ENCODE measurements around the gene TTLL13.

TTLL13 gene

GRCh38 chr15:90209591-90209990 is 39.8 kb upstream of the TTLL13 start:
- peak; percentile 81 for DNase-seq (ENCODE audit: low spot score)
- TF ChIP-seq, protein P1, sequence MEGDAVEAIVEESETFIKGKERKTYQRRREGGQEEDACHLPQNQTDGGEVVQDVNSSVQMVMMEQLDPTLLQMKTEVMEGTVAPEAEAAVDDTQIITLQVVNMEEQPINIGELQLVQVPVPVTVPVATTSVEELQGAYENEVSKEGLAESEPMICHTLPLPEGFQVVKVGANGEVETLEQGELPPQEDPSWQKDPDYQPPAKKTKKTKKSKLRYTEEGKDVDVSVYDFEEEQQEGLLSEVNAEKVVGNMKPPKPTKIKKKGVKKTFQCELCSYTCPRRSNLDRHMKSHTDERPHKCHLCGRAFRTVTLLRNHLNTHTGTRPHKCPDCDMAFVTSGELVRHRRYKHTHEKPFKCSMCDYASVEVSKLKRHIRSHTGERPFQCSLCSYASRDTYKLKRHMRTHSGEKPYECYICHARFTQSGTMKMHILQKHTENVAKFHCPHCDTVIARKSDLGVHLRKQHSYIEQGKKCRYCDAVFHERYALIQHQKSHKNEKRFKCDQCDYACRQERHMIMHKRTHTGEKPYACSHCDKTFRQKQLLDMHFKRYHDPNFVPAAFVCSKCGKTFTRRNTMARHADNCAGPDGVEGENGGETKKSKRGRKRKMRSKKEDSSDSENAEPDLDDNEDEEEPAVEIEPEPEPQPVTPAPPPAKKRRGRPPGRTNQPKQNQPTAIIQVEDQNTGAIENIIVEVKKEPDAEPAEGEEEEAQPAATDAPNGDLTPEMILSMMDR (IDR thresholded peaks at IDR 0.05; ENCODE audit: borderline replicate concordance, control extremely low read depth, extremely low read depth, insufficient read depth, missing control alignments), result no peak
- in situ Hi-C loops (cut with MboI; ENCODE audit: low sequenced_read_pairs, unreplicated experiment), result no loop called here

DNA sequence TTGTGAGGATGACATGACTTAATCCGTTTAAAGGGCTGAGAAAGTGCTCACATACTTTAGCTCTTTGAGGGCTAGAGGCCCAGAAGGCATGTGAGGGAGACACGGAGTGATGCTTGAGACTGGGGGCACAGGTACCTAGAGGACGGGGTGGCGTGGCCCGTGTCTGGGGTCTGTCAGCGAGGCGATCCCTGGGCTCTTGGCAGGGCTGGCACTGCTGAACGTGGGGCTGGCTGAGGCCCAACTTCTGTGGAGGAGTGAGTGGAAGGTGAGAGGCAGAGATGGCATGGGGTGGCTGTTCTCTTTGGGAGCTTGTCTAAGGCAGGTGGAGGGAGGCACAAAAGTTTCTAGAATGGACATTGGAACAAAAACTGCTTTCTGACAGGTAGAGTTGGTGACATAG is 38.8 kb upstream of the TTLL13 start:
- TF ChIP-seq, protein P1 (IDR thresholded peaks at IDR 0.05; ENCODE audit: borderline replicate concordance, control extremely low read depth, extremely low read depth, insufficient read depth, missing control alignments), result no peak
- in situ Hi-C loops (cut with MboI; ENCODE audit: low sequenced_read_pairs, unreplicated experiment), result no loop called here
- DNase-seq (ENCODE audit: low spot score), result no peak

DNA sequence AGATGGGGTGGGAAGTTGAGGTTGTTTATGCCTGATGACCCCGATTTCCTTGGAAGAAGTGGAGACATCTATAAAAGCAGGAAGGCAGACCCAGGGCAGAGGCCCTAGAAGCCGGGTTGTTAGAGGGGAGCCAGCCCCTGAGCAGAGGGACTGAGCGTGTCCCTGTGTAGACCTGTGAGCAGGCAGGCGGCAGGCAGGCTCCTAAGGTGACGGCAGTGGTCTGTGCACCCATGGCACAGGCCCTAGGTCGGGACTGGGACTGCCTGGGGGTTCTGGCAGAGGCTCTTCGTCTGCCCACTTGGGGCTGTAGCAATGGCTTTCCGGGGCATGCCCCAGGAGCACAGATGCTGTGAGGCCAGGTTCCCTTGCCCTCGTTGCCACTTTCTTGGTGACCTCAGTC is 38.3 kb upstream of the TTLL13 start:
- DNase-seq (ENCODE audit: low spot score), result no peak
- in situ Hi-C loops (cut with MboI; ENCODE audit: low sequenced_read_pairs, unreplicated experiment), result no loop called here
- TF ChIP-seq, protein P1 (IDR thresholded peaks at IDR 0.05; ENCODE audit: borderline replicate concordance, control extremely low read depth, extremely low read depth, insufficient read depth, missing control alignments), result no peak

DNA sequence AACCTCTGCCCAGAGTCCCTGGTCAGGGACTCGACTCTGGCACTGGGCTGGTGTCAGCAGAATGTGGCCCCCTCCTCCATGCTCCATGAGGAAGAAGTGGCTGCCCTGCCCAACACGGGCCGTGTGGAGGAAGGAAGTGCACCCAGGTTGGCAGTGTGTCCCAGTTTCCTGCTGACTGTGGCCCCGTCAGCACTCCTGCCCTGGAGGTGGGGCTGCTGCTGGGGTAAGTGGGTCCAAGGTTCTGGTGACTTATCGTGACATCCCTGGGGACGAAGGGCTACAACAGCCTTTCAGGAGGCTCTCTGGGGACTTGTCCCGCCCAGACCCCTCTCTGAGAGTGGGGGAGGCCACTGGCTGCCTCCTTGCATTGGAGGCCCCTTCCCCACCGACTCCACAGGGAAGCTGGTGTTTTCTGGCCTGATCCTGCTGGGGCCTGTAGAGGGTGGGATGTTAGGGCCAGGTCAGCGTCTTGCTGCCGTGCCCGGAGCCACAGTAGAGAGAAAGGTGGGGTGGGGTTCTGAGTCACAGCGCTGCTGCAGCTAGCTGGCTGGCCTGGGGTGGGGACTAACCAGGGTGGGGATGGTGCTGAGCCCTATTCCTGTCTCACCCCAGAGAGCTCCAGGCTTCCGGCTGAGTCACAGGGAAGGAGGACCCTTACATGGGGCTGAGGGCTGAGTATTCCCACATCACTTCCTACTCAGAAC is 37.8 kb upstream of the TTLL13 start:
- TF ChIP-seq, protein P1 (IDR thresholded peaks at IDR 0.05; ENCODE audit: borderline replicate concordance, control extremely low read depth, extremely low read depth, insufficient read depth, missing control alignments), result no peak
- no peak for DNase-seq (ENCODE audit: low spot score)
- in situ Hi-C loops (cut with MboI; ENCODE audit: low sequenced_read_pairs, unreplicated experiment), result no loop called here

- DNase-seq (ENCODE audit: low spot score), result no peak
Observed at GRCh38 chr15:90212221-90213098, 36.9 kb upstream of the TTLL13 start.

GRCh38 chr15:90213122-90213817 is 36.1 kb upstream of the TTLL13 start:
- in situ Hi-C loops (cut with MboI; ENCODE audit: low sequenced_read_pairs, unreplicated experiment), result no loop called here
- no peak for DNase-seq (ENCODE audit: low spot score)
- TF ChIP-seq, protein P1 (IDR thresholded peaks at IDR 0.05; ENCODE audit: borderline replicate concordance, control extremely low read depth, extremely low read depth, insufficient read depth, missing control alignments), result no peak

More at GRCh38 chr15:90212221-90213098, 36.9 kb upstream of the TTLL13 start:
- in situ Hi-C loops (cut with MboI; ENCODE audit: low sequenced_read_pairs, unreplicated experiment), result no loop called here
- TF ChIP-seq, protein P1 (IDR thresholded peaks at IDR 0.05; ENCODE audit: borderline replicate concordance, control extremely low read depth, extremely low read depth, insufficient read depth, missing control alignments), result no peak

Data from GM13976 (cell line).